Lung (tissue), 12 donors: ENCODE measurements around the gene TDRD1. TPM values are rescaled to one million over a fixed set of nuclear protein-coding genes. Genes with fewer than 3 reads are reported as not detected.

Source experiments
- ATAC-seq: fragments of 200-7000 bp; cut with Tn5 transposase; one replicate; pipeline ENCODE4 v1.9.1; 2020; ENCODE audit warnings: moderate number of reproducible peaks; ENCODE audit not compliant: insufficient read depth, low FRiP score
- DNase-seq, 3 donors: peaks; one replicate each; pipeline ENCODE4 v3.0.0-alpha.2; 2013 to 2017
- H3K27ac ChIP-seq, 2 donors: one replicate each; pipeline ENCODE4 v1.5.1; 2013; ENCODE audit warnings: mild to moderate bottlenecking in 2 of 2, moderate library complexity in 2 of 2, control low read depth in 1 of 2, inconsistent platforms in 1 of 2, low read depth in 1 of 2, low read length in 1 of 2
- H3K27me3 ChIP-seq, 3 donors: one replicate each; pipeline ENCODE4 v1.5.1; 2013; ENCODE audit warnings: low read length in 2 of 3; ENCODE audit not compliant: control insufficient read depth in 3 of 3, insufficient read depth in 3 of 3
- H3K36me3 ChIP-seq, 4 donors: one replicate each; pipeline ENCODE4 v1.5.1; 2013; ENCODE audit warnings: low read length in 4 of 4, mild to moderate bottlenecking in 1 of 4, moderate library complexity in 1 of 4; ENCODE audit not compliant: control insufficient read depth in 4 of 4, insufficient read depth in 4 of 4
- H3K4me1 ChIP-seq, 5 donors: one replicate each; pipeline ENCODE4 v1.5.1; 2013; ENCODE audit warnings: low read length in 5 of 5, mild to moderate bottlenecking in 2 of 5, moderate library complexity in 1 of 5; ENCODE audit not compliant: control insufficient read depth in 5 of 5, insufficient read depth in 5 of 5
- H3K4me3 ChIP-seq: one replicate; pipeline ENCODE4 v1.5.1; 2013; ENCODE audit warnings: mild to moderate bottlenecking, control low read depth, moderate library complexity
- H3K9ac ChIP-seq, 2 donors: one replicate each; pipeline ENCODE4 v1.5.1; 2013; ENCODE audit warnings: low read length in 2 of 2, control low read depth in 1 of 2; ENCODE audit not compliant: insufficient read depth in 1 of 2
- H3K9me3 ChIP-seq, 4 donors: one replicate each; pipeline ENCODE4 v1.5.1; 2013; ENCODE audit warnings: low read length in 3 of 4, mild to moderate bottlenecking in 1 of 4, moderate library complexity in 1 of 4; ENCODE audit not compliant: control insufficient read depth in 4 of 4, insufficient read depth in 3 of 4
- WGBS, 2 donors: extraction: QIAGEN DNeasy Blood & Tissue Kit; methylation state at CpG; one replicate each; pipeline ENCODE4 v1.1.7; 2013; 5-methylcytosine and 5-hydroxymethylcytosine counted together
- polyA plus RNA-seq, 2 donors: library from polyadenylated mRNA; stranded (reverse); fragments of 200-250 nt; gene quantifications; one replicate each; pipeline ENCODE4 v1.2.1, GENCODE V29; 2013
- total RNA-seq, 2 donors: library from RNA; depleted of rRNA in 1 of 2; stranded (reverse); fragments of >200 nt in 1 of 2; gene quantifications; one replicate each; pipeline ENCODE4 v1.2.1, GENCODE V29; 2014 to 2021
- TF ChIP-seq, protein P1 (sequence below): IDR thresholded peaks from 2 replicates; pipeline ENCODE4 v1.5.1; 2012; ENCODE audit warnings: mild to moderate bottlenecking; ENCODE audit errors: control extremely low read depth, extremely low read depth
- donor health status: control.
- donor health status: control.
- donor health status: Bipolar disorder and iron deficiency.
- donor health status: healthy.
- donor health status: DM: yes; HTN: yes; CAD: no.

The TDRD1 gene
- total and polyA plus RNA-seq, 4 donors: 0.05 to 0.37 (median 0.25) TPM; not detected in 1

DNA sequence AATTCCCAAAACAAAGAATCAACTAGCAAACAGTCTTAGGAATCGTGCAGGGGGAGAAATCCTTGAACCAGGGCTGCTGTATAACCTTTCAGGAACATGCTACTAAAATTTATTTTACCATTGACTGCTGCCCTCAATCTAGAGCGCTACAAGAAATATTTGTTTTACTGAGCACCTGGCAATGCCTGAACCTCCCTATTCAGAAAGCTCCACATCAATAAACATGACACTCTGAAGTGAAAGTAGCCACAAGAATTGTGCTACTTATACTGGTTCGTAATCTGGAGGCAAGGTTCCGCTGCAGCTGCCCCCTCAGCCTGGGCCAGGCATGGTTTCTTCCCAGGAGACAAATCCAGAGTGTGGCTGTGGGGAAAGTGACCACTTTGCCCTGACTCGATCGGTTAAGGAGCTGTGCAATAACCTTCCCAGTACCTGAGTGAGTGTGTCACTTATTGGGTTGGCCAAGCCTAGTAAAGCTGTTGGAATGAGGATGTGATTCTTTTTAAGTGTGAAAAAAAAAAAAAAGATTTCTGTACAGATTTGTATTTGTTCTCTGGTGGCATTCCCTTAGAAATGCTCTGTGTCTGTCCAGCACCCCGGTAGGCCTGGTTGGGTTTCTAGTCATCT lies 67.6 kb downstream of the TDRD1 start:
- Histone ChIP-seq H3K27ac (peak overlapping the region in 1 of 2 donors; percentile 48), H3K4me3 (no peak overlapping the region), H3K9ac (no peak overlapping the region), H3K9me3 (peaks cover 0 to 3% (median 0%) of the 10 kb centered on the region in 4 donors), H3K27me3 (peaks cover 0 to 10% (median 4%) of the 10 kb centered on the region in 3 donors), H3K4me1 (peaks cover 0 to 18% (median 0%) of the 10 kb centered on the region in 5 donors), H3K36me3 (no peaks in the 10 kb centered on the region)
- DNase-seq (no peak), ATAC-seq (peak; percentile 50)
- 56 to 77% methylated on average over 7 of the region's 7 CpGs for WGBS, 2 donors
- TF ChIP-seq, protein P1, sequence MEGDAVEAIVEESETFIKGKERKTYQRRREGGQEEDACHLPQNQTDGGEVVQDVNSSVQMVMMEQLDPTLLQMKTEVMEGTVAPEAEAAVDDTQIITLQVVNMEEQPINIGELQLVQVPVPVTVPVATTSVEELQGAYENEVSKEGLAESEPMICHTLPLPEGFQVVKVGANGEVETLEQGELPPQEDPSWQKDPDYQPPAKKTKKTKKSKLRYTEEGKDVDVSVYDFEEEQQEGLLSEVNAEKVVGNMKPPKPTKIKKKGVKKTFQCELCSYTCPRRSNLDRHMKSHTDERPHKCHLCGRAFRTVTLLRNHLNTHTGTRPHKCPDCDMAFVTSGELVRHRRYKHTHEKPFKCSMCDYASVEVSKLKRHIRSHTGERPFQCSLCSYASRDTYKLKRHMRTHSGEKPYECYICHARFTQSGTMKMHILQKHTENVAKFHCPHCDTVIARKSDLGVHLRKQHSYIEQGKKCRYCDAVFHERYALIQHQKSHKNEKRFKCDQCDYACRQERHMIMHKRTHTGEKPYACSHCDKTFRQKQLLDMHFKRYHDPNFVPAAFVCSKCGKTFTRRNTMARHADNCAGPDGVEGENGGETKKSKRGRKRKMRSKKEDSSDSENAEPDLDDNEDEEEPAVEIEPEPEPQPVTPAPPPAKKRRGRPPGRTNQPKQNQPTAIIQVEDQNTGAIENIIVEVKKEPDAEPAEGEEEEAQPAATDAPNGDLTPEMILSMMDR: no peak

DNA sequence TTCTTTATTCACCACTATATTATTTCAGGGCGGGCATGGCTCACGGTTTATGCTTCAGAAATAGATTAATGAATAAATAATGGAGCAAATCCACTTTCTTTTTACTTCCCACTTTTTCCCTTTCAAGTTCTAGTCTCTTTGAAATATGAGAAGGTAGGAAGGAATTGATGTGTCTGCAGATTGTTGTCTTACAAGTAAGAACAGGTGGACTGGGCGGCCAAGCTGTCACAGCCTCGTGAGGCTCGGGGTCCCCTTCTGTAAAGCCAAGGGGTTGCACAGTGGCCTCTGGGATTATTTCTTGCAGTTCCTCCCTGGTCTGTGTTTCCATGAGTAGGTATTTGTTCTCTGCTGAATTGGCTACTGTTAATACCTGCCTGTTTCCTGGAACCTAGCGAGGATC lies 71.1 kb downstream of the TDRD1 start:
- ATAC-seq (no peak), DNase-seq (no peak)
- 86 to 88% methylated on average over 6 of the region's 6 CpGs for WGBS, 2 donors
- no peaks in the 10 kb centered on the region for H3K27me3 ChIP-seq
- peaks cover 0 to 3% (median 0%) of the 10 kb centered on the region in 4 donors for H3K9me3 ChIP-seq
- peaks cover 0 to 6% (median 0%) of the 10 kb centered on the region in 5 donors for H3K4me1 ChIP-seq
- H3K4me3 ChIP-seq: no peak overlapping the region
- H3K9ac ChIP-seq: no peak overlapping the region
- H3K27ac ChIP-seq: no peak overlapping the region
- H3K36me3 ChIP-seq: no peaks in the 10 kb centered on the region
- TF ChIP-seq, protein P1: no peak

DNA sequence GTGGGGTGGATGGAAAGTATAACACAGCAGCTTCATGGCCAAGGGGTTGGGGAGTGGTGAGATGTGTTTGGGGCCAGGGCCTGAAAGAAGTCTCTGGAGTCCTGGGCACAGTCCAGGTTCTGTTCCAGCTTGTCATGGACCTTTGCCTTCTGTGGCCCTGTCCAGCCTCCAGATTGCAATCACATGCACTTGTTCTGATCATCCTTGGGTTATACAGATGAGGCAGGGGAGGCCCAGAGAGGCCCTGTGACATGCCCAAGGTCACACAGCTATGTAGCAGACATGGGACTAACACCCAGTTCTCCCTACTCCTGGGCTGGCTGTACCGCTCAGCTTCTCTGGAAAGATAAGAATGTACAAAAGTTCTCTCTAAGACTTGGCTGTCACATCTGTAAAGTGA lies 71.6 kb downstream of the TDRD1 start:
- no peak overlapping the region for H3K4me3 ChIP-seq
- ATAC-seq: no peak
- peaks cover 0 to 3% (median 0%) of the 10 kb centered on the region in 5 donors for H3K4me1 ChIP-seq
- WGBS, 2 donors: 92 to 98% methylated on average over 1 of the region's 1 CpG
- no peaks in the 10 kb centered on the region for H3K36me3 ChIP-seq
- peaks cover 0 to 3% (median 0%) of the 10 kb centered on the region in 4 donors for H3K9me3 ChIP-seq
- H3K27ac ChIP-seq: no peak overlapping the region
- TF ChIP-seq, protein P1: no peak
- no peaks in the 10 kb centered on the region for H3K27me3 ChIP-seq
- H3K9ac ChIP-seq: no peak overlapping the region
- DNase-seq: no peak
